ENCODE measurements around the gene BPGM. TPM values are rescaled to one million over a fixed set of nuclear protein-coding genes. Genes with fewer than 3 reads are reported as not detected.

The BPGM gene
- total RNA-seq, 1 experiment from 2014 or later = 14.0 TPM

GRCh38 chr7:134703782-134704181 lies 57.1 kb downstream of the BPGM start:
- Histone ChIP-seq H3K9me3 (ENCODE audit: low read depth, low read length, poor library complexity, severe bottlenecking) (no peaks in the 10 kb centered on the region), H3K4me3 (ENCODE audit: low read depth, low read length, poor library complexity, severe bottlenecking) (no peak overlapping the region), H3K36me3 (ENCODE audit: insufficient read depth, low read length, poor library complexity, severe bottlenecking) (no peaks in the 10 kb centered on the region), H3K27me3 (replicated peaks; ENCODE audit: insufficient read depth, low read depth, low read length, poor library complexity) (no peaks in the 10 kb centered on the region), H3K27ac (ENCODE audit: low read depth, low read length, poor library complexity, severe bottlenecking) (no peak overlapping the region), H3K4me1 (ENCODE audit: insufficient read depth, low read length, poor library complexity, severe bottlenecking) (no peaks in the 10 kb centered on the region)
- ChIA-PET CTCF (no interaction called here), POLR2A (ENCODE audit: low non-redundant PET) (no interaction called here)
- no TSS peak for BruUV-seq (replicated peaks)
- DNase-seq (ENCODE audit: low spot score) = no peak
- intact Hi-C loops (cut with micrococcal nuclease; ENCODE audit: unreplicated experiment) = loop anchor here (5.0 kb wide), 1 partner anchor 71 kb away; no protein-coding TSS in a partner anchor
- TF ChIP-seq CTCF (conservative IDR thresholded peaks at IDR 0.05; ENCODE audit: low read depth, low read length) = no peak
- no peak for TF ChIP-seq EZH2 (IDR thresholded peaks at IDR 0.05; ENCODE audit: borderline replicate concordance, low read depth, low read length, poor library complexity, severe bottlenecking)

- TF ChIP-seq CTCF (conservative IDR thresholded peaks at IDR 0.05; ENCODE audit: low read depth, low read length) (no peak), EZH2 (IDR thresholded peaks at IDR 0.05; ENCODE audit: borderline replicate concordance, low read depth, low read length, poor library complexity, severe bottlenecking) (no peak)
- no TSS peak for BruUV-seq (replicated peaks)
- intact Hi-C loops (cut with micrococcal nuclease; ENCODE audit: unreplicated experiment) = loop anchor here (5.0 kb wide), 1 partner anchor 73 kb away; no protein-coding TSS in a partner anchor
- Histone ChIP-seq H3K9me3 (ENCODE audit: low read depth, low read length, poor library complexity, severe bottlenecking) (no peaks in the 10 kb centered on the region), H3K4me3 (ENCODE audit: low read depth, low read length, poor library complexity, severe bottlenecking) (no peak overlapping the region), H3K36me3 (ENCODE audit: insufficient read depth, low read length, poor library complexity, severe bottlenecking) (no peaks in the 10 kb centered on the region), H3K4me1 (ENCODE audit: insufficient read depth, low read length, poor library complexity, severe bottlenecking) (no peaks in the 10 kb centered on the region), H3K27me3 (replicated peaks; ENCODE audit: insufficient read depth, low read depth, low read length, poor library complexity) (no peaks in the 10 kb centered on the region), H3K27ac (ENCODE audit: low read depth, low read length, poor library complexity, severe bottlenecking) (no peak overlapping the region)
- ChIA-PET CTCF (no interaction called here), POLR2A (ENCODE audit: low non-redundant PET) (no interaction called here)
- no peak for DNase-seq (ENCODE audit: low spot score)
Observed at GRCh38 chr7:134704827-134705226, 58.2 kb downstream of the BPGM start.

GRCh38 chr7:134705716-134706115 lies 59.1 kb downstream of the BPGM start:
- Histone ChIP-seq H3K9me3 (ENCODE audit: low read depth, low read length, poor library complexity, severe bottlenecking) (no peaks in the 10 kb centered on the region), H3K36me3 (ENCODE audit: insufficient read depth, low read length, poor library complexity, severe bottlenecking) (no peaks in the 10 kb centered on the region), H3K27ac (ENCODE audit: low read depth, low read length, poor library complexity, severe bottlenecking) (no peak overlapping the region), H3K27me3 (replicated peaks; ENCODE audit: insufficient read depth, low read depth, low read length, poor library complexity) (no peaks in the 10 kb centered on the region), H3K4me3 (ENCODE audit: low read depth, low read length, poor library complexity, severe bottlenecking) (no peak overlapping the region), H3K4me1 (ENCODE audit: insufficient read depth, low read length, poor library complexity, severe bottlenecking) (no peaks in the 10 kb centered on the region)
- intact Hi-C loops (cut with micrococcal nuclease; ENCODE audit: unreplicated experiment) = no loop called here
- TF ChIP-seq EZH2 (IDR thresholded peaks at IDR 0.05; ENCODE audit: borderline replicate concordance, low read depth, low read length, poor library complexity, severe bottlenecking) (no peak), CTCF (conservative IDR thresholded peaks at IDR 0.05; ENCODE audit: low read depth, low read length) (no peak)
- POLR2A ChIA-PET (ENCODE audit: low non-redundant PET) = no interaction called here
- no peak for DNase-seq (ENCODE audit: low spot score)
- BruUV-seq (replicated peaks) = no TSS peak
- CTCF ChIA-PET = no interaction called here
